ENCODE measurements around the gene PRR15L. TPM values are rescaled to one million over a fixed set of nuclear protein-coding genes. Genes with fewer than 3 reads are reported as not detected.

Gene PRR15L, protein sequence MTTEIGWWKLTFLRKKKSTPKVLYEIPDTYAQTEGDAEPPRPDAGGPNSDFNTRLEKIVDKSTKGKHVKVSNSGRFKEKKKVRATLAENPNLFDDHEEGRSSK
- total RNA-seq (2014; rRNA removed; shearing (Covaris generic)) = not detected in 2 replicates
- 0.57 and 0.66 TPM in 2 replicates for polyA plus RNA-seq (2016; fragmentation: Nextera tagmentation; extraction: Ambion mirVana)
- long read RNA-seq = 0 reads

DNA sequence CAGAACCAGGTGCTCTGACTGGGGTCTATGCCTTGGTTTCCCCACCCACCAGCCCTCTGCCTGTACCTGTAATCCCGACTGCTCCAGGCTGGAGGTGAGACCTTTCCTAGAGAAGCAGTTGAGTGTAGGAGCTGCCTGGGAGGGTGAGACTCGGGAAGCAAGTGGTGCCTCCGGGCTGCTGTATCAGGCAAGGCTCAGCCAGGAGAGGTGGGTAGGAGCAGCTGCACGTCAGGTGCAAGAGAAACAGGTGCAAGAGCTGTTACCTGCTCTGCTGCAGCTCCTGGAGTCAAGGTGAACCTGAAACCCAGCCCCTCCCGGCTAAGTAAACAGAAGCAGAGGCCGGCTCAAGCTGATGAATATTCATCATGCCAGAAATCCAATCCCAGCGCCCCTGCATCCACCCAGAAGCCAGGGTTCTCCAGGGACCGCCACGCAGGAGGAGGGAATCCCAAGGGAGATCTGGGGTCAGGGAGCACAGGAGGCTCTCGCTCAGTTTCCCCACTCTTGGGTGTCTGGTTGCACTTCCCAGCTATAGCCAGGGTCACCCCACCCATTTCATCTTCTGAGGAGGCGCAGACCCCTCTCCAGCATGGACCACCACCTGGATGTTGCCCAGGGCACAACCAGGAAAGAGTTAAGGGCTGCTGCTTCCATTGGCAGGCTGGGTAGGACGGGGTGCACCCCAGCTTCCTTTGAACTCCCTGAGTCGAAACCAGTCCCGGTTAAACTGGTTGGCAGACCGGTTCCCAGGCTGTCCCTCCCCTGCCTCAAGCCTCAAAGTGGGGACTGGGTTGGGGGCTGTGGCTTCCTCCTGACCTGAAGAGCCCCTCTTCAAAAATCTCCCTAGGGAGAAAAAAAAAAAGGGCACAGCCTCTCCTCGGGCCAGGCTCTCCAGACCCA is at the start of gene PRR15L:
Gene PRR15L, minus strand, starts transcription at position 293 of the 900 bp plus-strand sequence. CDS start 4,649 bp downstream, outside the sequence.
- ATAC-seq = peak; percentile 87
- peak within 1 kb of the TSS; percentile 63; the same call in 2 of the 3 replicates for H3K4me3 Mint-ChIP-seq
- DNase-seq (ENCODE audit: low spot score) = peak; percentile 81

More for the DNA sequence above, at the start of gene PRR15L:
- Histone ChIP-seq H3K27me3 (ENCODE audit: insufficient read depth) (no peaks in the 10 kb centered on the region), H3K79me2 (replicated peaks; ENCODE audit: insufficient read depth) (no peaks in the 10 kb centered on the region), H3K4me2 (peak within 1 kb of the TSS; percentile 77), H3F3A (replicated peaks; ENCODE audit: low read depth) (no peaks in the 10 kb centered on the region), H3K36me3 (ENCODE audit: insufficient read depth) (no peaks in the 10 kb centered on the region), H4K20me1 (replicated peaks; ENCODE audit: insufficient read depth) (no peaks in the 10 kb centered on the region), H3K4me3 (peak within 1 kb of the TSS; percentile 44), H3K4me1 (ENCODE audit: insufficient read depth) (peaks cover 21% of the 10 kb centered on the region), H3K9me2 (ENCODE audit: insufficient read depth) (no peaks in the 10 kb centered on the region), H3K27ac (ENCODE audit: low read depth) (no peak within 1 kb of the TSS), H2AFZ (peak within 1 kb of the TSS; percentile 95)
- TF ChIP-seq NANOG (IDR thresholded peaks at IDR 0.05; ENCODE audit: borderline replicate concordance) (no peak), STAT1 (IDR thresholded peaks at IDR 0.05; ENCODE audit: unreplicated experiment) (no peak), POLR2AphosphoS5 (IDR thresholded peaks at IDR 0.05; ENCODE audit: low read depth) (no peak; the same call in 1 of the 2 replicates), ZNF114 (CRISPR knock-in tag; IDR thresholded peaks at IDR 0.05) (no peak), EZH2 (IDR thresholded peaks at IDR 0.05; ENCODE audit: low read depth, unreplicated experiment) (no peak), EZH2phosphoT487 (IDR thresholded peaks at IDR 0.05; ENCODE audit: unreplicated experiment) (no peak), ZNF331 (CRISPR knock-in tag; IDR thresholded peaks at IDR 0.05; ENCODE audit: low read depth) (no peak)
- TF ChIP-seq, protein P1, sequence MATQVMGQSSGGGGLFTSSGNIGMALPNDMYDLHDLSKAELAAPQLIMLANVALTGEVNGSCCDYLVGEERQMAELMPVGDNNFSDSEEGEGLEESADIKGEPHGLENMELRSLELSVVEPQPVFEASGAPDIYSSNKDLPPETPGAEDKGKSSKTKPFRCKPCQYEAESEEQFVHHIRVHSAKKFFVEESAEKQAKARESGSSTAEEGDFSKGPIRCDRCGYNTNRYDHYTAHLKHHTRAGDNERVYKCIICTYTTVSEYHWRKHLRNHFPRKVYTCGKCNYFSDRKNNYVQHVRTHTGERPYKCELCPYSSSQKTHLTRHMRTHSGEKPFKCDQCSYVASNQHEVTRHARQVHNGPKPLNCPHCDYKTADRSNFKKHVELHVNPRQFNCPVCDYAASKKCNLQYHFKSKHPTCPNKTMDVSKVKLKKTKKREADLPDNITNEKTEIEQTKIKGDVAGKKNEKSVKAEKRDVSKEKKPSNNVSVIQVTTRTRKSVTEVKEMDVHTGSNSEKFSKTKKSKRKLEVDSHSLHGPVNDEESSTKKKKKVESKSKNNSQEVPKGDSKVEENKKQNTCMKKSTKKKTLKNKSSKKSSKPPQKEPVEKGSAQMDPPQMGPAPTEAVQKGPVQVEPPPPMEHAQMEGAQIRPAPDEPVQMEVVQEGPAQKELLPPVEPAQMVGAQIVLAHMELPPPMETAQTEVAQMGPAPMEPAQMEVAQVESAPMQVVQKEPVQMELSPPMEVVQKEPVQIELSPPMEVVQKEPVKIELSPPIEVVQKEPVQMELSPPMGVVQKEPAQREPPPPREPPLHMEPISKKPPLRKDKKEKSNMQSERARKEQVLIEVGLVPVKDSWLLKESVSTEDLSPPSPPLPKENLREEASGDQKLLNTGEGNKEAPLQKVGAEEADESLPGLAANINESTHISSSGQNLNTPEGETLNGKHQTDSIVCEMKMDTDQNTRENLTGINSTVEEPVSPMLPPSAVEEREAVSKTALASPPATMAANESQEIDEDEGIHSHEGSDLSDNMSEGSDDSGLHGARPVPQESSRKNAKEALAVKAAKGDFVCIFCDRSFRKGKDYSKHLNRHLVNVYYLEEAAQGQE (IDR thresholded peaks at IDR 0.05; ENCODE audit: unreplicated experiment) = no peak
- TF ChIP-seq, protein P2, sequence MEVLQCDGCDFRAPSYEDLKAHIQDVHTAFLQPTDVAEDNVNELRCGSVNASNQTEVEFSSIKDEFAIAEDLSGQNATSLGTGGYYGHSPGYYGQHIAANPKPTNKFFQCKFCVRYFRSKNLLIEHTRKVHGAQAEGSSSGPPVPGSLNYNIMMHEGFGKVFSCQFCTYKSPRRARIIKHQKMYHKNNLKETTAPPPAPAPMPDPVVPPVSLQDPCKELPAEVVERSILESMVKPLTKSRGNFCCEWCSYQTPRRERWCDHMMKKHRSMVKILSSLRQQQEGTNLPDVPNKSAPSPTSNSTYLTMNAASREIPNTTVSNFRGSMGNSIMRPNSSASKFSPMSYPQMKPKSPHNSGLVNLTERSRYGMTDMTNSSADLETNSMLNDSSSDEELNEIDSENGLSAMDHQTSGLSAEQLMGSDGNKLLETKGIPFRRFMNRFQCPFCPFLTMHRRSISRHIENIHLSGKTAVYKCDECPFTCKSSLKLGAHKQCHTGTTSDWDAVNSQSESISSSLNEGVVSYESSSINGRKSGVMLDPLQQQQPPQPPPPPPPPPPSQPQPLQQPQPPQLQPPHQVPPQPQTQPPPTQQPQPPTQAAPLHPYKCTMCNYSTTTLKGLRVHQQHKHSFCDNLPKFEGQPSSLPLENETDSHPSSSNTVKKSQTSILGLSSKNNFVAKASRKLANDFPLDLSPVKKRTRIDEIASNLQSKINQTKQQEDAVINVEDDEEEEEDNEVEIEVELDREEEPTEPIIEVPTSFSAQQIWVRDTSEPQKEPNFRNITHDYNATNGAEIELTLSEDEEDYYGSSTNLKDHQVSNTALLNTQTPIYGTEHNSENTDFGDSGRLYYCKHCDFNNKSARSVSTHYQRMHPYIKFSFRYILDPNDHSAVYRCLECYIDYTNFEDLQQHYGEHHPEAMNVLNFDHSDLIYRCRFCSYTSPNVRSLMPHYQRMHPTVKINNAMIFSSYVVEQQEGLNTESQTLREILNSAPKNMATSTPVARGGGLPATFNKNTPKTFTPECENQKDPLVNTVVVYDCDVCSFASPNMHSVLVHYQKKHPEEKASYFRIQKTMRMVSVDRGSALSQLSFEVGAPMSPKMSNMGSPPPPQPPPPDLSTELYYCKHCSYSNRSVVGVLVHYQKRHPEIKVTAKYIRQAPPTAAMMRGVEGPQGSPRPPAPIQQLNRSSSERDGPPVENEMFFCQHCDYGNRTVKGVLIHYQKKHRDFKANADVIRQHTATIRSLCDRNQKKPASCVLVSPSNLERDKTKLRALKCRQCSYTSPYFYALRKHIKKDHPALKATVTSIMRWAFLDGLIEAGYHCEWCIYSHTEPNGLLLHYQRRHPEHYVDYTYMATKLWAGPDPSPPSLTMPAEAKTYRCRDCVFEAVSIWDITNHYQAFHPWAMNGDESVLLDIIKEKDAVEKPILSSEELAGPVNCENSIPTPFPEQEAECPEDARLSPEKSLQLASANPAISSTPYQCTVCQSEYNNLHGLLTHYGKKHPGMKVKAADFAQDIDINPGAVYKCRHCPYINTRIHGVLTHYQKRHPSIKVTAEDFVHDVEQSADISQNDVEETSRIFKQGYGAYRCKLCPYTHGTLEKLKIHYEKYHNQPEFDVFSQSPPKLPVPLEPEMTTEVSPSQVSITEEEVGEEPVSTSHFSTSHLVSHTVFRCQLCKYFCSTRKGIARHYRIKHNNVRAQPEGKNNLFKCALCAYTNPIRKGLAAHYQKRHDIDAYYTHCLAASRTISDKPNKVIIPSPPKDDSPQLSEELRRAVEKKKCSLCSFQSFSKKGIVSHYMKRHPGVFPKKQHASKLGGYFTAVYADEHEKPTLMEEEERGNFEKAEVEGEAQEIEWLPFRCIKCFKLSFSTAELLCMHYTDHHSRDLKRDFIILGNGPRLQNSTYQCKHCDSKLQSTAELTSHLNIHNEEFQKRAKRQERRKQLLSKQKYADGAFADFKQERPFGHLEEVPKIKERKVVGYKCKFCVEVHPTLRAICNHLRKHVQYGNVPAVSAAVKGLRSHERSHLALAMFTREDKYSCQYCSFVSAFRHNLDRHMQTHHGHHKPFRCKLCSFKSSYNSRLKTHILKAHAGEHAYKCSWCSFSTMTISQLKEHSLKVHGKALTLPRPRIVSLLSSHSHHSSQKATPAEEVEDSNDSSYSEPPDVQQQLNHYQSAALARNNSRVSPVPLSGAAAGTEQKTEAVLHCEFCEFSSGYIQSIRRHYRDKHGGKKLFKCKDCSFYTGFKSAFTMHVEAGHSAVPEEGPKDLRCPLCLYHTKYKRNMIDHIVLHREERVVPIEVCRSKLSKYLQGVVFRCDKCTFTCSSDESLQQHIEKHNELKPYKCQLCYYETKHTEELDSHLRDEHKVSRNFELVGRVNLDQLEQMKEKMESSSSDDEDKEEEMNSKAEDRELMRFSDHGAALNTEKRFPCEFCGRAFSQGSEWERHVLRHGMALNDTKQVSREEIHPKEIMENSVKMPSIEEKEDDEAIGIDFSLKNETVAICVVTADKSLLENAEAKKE (CRISPR knock-in tag; IDR thresholded peaks at IDR 0.05) = no peak
- Mint-ChIP-seq H3K27me3 (ENCODE audit: insufficient read depth, low read depth, poor library complexity) (peaks cover 5% of the 10 kb centered on the region), H3K36me3 (ENCODE audit: low read depth) (no peaks in the 10 kb centered on the region; the same call in 2 of the 3 replicates), H3K27ac (no peak within 1 kb of the TSS), H3K9me3 (peaks cover under 1% of the 10 kb centered on the region; the same call in 1 of the 3 replicates), H3K4me1 (peaks cover 36% of the 10 kb centered on the region)
